HEK293 (cell line): ENCODE results near the gene OPHN1.

ENCODE experiments used
- CTCF ChIA-PET: fragments of 350-600 bp; formaldehyde crosslinking; extraction: SDS; loops from one replicate; lab custom pipeline; 2021; ENCODE audit warnings: antibody characterized with exemption; lab: Yijun Ruan, JAX
- POLR2A ChIA-PET: fragments of 300-600 bp; formaldehyde crosslinking; extraction: SDS; loops from one replicate; lab custom pipeline; 2020; ENCODE audit warnings: antibody characterized with exemption, inconsistent platforms; lab: Yijun Ruan, JAX
- H3K27ac ChIP-seq: fragments of 200-500 bp; sonication (Bioruptor generic); 2 replicates; pipeline ENCODE4 v1.5.1; 2014; ENCODE audit warnings: low read depth, low read length, control low read depth, inconsistent platforms; ENCODE audit errors: extremely low read depth
- H3K36me3 ChIP-seq, 2 experiments: fragments of 200-500 bp in 1 of 2; sonication (Bioruptor generic) in 1 of 2; 1 replicate in 1 of 2; 2 replicates in 1 of 2; pipeline ENCODE4 v1.5.1; 2014 to 2017; ENCODE audit warnings: inconsistent platforms in 2 of 2, low read length in 2 of 2; ENCODE audit not compliant: control insufficient read depth in 2 of 2, insufficient read depth in 1 of 2
- H3K4me1 ChIP-seq: fragments of 200-500 bp; sonication (Bioruptor generic); 2 replicates; pipeline ENCODE4 v1.5.1; 2014; ENCODE audit warnings: mild to moderate bottlenecking, low read length, inconsistent platforms; ENCODE audit not compliant: control insufficient read depth, insufficient read depth
- H3K4me3 ChIP-seq: 2 replicates; pipeline ENCODE4 v1.5.1; 2011; ENCODE audit warnings: low read depth, mild to moderate bottlenecking, control low read depth, low read length, moderate library complexity
- H3K9me3 ChIP-seq: fragments of 200-500 bp; sonication (Bioruptor generic); 2 replicates; pipeline ENCODE4 v1.5.1; 2014; ENCODE audit warnings: low read depth, low read length, inconsistent platforms; ENCODE audit not compliant: control insufficient read depth, insufficient read depth
- GFI1B ChIP-seq: fragments of 450-650 bp; formaldehyde crosslinking; IDR thresholded peaks from 2 replicates; pipeline ENCODE4 v1.5.1; 2016; ENCODE audit warnings: missing biosample characterization, missing genetic modification characterization
- GLI4 ChIP-seq: fragments of 450-650 bp; formaldehyde crosslinking; IDR thresholded peaks from 2 replicates; pipeline ENCODE4 v1.5.1; 2016; ENCODE audit warnings: missing biosample characterization, missing genetic modification characterization
- HOXD13 ChIP-seq: sonication (generic); formaldehyde crosslinking; IDR thresholded peaks from 2 replicates; pipeline ENCODE4 v1.8.0; 2022; ENCODE audit warnings: missing genetic modification reagents, borderline replicate concordance
- IKZF3 ChIP-seq: fragments of 450-650 bp; IDR thresholded peaks from 2 replicates; pipeline ENCODE4 v1.5.0; 2018; ENCODE audit warnings: missing biosample characterization, mild to moderate bottlenecking, missing genetic modification characterization, moderate library complexity
- INSM2 ChIP-seq: fragments of 450-650 bp; formaldehyde crosslinking; IDR thresholded peaks from 2 replicates; pipeline ENCODE4 v1.5.1; 2016; ENCODE audit warnings: missing biosample characterization, missing genetic modification characterization
- KLF1 ChIP-seq: fragments of 450-650 bp; formaldehyde crosslinking; IDR thresholded peaks from 2 replicates; pipeline ENCODE4 v1.5.1; 2016; ENCODE audit warnings: missing biosample characterization, missing genetic modification characterization
- KLF7 ChIP-seq: fragments of 450-650 bp; formaldehyde crosslinking; IDR thresholded peaks from 2 replicates; pipeline ENCODE4 v1.5.1; 2016; ENCODE audit warnings: missing biosample characterization, missing genetic modification characterization, borderline replicate concordance
- PRDM4 ChIP-seq: fragments of 450-650 bp; formaldehyde crosslinking; IDR thresholded peaks from 2 replicates; pipeline ENCODE4 v1.5.1; 2017; ENCODE audit warnings: missing biosample characterization, missing genetic modification characterization
- REPIN1 ChIP-seq: fragments of 450-650 bp; formaldehyde crosslinking; IDR thresholded peaks from 2 replicates; pipeline ENCODE4 v1.5.1; 2017; ENCODE audit warnings: missing biosample characterization, missing genetic modification characterization, low read depth
- SALL2 ChIP-seq: fragments of 450-650 bp; formaldehyde crosslinking; IDR thresholded peaks from 2 replicates; pipeline ENCODE4 v1.5.0; 2017; ENCODE audit warnings: missing biosample characterization, mild to moderate bottlenecking, missing genetic modification characterization, borderline replicate concordance
- SCRT2 ChIP-seq: fragments of 450-650 bp; formaldehyde crosslinking; IDR thresholded peaks from 2 replicates; pipeline ENCODE4 v1.5.1; 2016; ENCODE audit warnings: missing biosample characterization, missing genetic modification characterization
- SETDB1 ChIP-seq: IDR thresholded peaks from one replicate; pipeline ENCODE4 v1.6.1; 2017; ENCODE audit warnings: mild to moderate bottlenecking, low read length, moderate library complexity, mixed read lengths; ENCODE audit not compliant: insufficient read length
- YY1 ChIP-seq: fragments of 450-650 bp; formaldehyde crosslinking; IDR thresholded peaks from 2 replicates; pipeline ENCODE4 v1.5.1; 2018; ENCODE audit warnings: missing biosample characterization, missing genetic modification characterization
- ZBTB1 ChIP-seq: fragments of 450-650 bp; formaldehyde crosslinking; IDR thresholded peaks from 2 replicates; pipeline ENCODE4 v1.5.1; 2016; ENCODE audit warnings: missing biosample characterization, missing genetic modification characterization
- ZBTB8A ChIP-seq: fragments of 450-650 bp; formaldehyde crosslinking; IDR thresholded peaks from 2 replicates; pipeline ENCODE4 v1.5.1; 2016; ENCODE audit warnings: missing biosample characterization, missing genetic modification characterization
- ZNF10 ChIP-seq: fragments of 450-650 bp; formaldehyde crosslinking; IDR thresholded peaks from 2 replicates; pipeline ENCODE4 v1.5.1; 2017; ENCODE audit warnings: missing biosample characterization, missing genetic modification characterization
- ZNF112 ChIP-seq: fragments of 450-650 bp; formaldehyde crosslinking; IDR thresholded peaks from 2 replicates; pipeline ENCODE4 v1.5.0; 2017; ENCODE audit warnings: missing biosample characterization, missing genetic modification characterization
- ZNF114 ChIP-seq: fragments of 450-650 bp; formaldehyde crosslinking; IDR thresholded peaks from 2 replicates; pipeline ENCODE4 v1.5.0; 2017; ENCODE audit warnings: missing biosample characterization, missing genetic modification characterization
- ZNF140 ChIP-seq: fragments of 450-650 bp; formaldehyde crosslinking; IDR thresholded peaks from 2 replicates; pipeline ENCODE4 v1.5.1; 2016; ENCODE audit warnings: missing biosample characterization, missing genetic modification characterization
- ZNF169 ChIP-seq: fragments of 450-650 bp; formaldehyde crosslinking; IDR thresholded peaks from 2 replicates; pipeline ENCODE4 v1.5.1; 2016; ENCODE audit warnings: missing biosample characterization, missing genetic modification characterization
- ZNF2 ChIP-seq: fragments of 450-650 bp; formaldehyde crosslinking; IDR thresholded peaks from 2 replicates; pipeline ENCODE4 v1.5.1; 2016; ENCODE audit warnings: missing biosample characterization, missing genetic modification characterization
- ZNF335 ChIP-seq: fragments of 450-650 bp; formaldehyde crosslinking; conservative IDR thresholded peaks from 2 replicates; pipeline ENCODE4 v1.5.1; 2016; ENCODE audit warnings: missing biosample characterization, missing genetic modification characterization
- ZNF366 ChIP-seq: fragments of 450-650 bp; formaldehyde crosslinking; conservative IDR thresholded peaks from 2 replicates; pipeline ENCODE4 v1.5.1; 2016; ENCODE audit warnings: missing biosample characterization, missing genetic modification characterization
- ZNF404 ChIP-seq: fragments of 450-650 bp; formaldehyde crosslinking; IDR thresholded peaks from 2 replicates; pipeline ENCODE4 v1.5.1; 2017; ENCODE audit warnings: missing biosample characterization, missing genetic modification characterization
- ZNF426 ChIP-seq: fragments of 450-650 bp; formaldehyde crosslinking; IDR thresholded peaks from 2 replicates; pipeline ENCODE4 v1.5.1; 2017; ENCODE audit warnings: missing biosample characterization, missing genetic modification characterization, mild to moderate bottlenecking, inconsistent platforms, moderate library complexity
- ZNF530 ChIP-seq: fragments of 450-650 bp; formaldehyde crosslinking; IDR thresholded peaks from 2 replicates; pipeline ENCODE4 v1.5.1; 2016; ENCODE audit warnings: low read depth, missing biosample characterization, missing genetic modification characterization
- ZNF585B ChIP-seq: fragments of 450-650 bp; formaldehyde crosslinking; IDR thresholded peaks from 2 replicates; pipeline ENCODE4 v1.5.1; 2016; ENCODE audit warnings: missing biosample characterization, missing genetic modification characterization
- ZNF624 ChIP-seq: fragments of 450-650 bp; formaldehyde crosslinking; IDR thresholded peaks from 2 replicates; pipeline ENCODE4 v1.5.1; 2017; ENCODE audit warnings: missing biosample characterization, missing genetic modification characterization
- ZNF629 ChIP-seq: fragments of 450-650 bp; formaldehyde crosslinking; IDR thresholded peaks from 2 replicates; pipeline ENCODE4 v1.5.1; 2017; ENCODE audit warnings: missing biosample characterization, missing genetic modification characterization
- TF ChIP-seq, protein P1 (sequence below): sonication (generic); formaldehyde crosslinking; IDR thresholded peaks from 2 replicates; pipeline ENCODE4 v1.8.1; 2022; ENCODE audit warnings: mild to moderate bottlenecking, moderate library complexity, missing genetic modification reagents
- TF ChIP-seq, protein P2 (sequence below): fragments of 450-650 bp; formaldehyde crosslinking; IDR thresholded peaks from 2 replicates; pipeline ENCODE4 v1.5.1; 2016; ENCODE audit warnings: missing biosample characterization, missing genetic modification characterization, low read depth

The OPHN1 gene

DNA sequence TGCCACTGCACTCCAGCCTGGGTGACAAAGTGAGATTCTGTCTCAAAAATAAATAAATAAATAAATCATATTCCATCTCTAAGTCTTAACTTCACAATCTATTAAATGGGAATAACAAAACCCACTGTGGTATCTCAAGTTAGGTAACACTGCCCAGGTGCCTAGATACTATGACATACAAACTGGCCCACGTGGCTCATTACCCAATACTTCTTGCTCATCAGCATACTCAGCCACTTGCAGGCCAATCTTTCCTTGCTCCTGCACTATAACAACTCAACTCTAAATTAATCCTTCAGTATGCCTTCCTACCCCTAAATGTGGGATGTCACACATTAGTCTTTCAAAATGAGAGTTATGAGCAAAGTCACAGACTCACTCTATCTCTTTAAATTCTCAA, 230.1 kb downstream of the OPHN1 start:
- TF ChIP-seq ZNF335 (tag by site-specific recombination) (no peak), SETDB1 (no peak), ZNF366 (no peak), HOXD13 (CRISPR knock-in tag) (no peak), ZBTB1 (tag by site-specific recombination) (no peak), ZNF10 (no peak), ZNF114 (tag by site-specific recombination) (no peak), KLF1 (tag by site-specific recombination) (no peak), ZNF624 (tag by site-specific recombination) (no peak), ZNF426 (no peak), ZNF169 (tag by site-specific recombination) (no peak), ZNF2 (no peak), SCRT2 (no peak), GFI1B (tag by site-specific recombination) (no peak), ZNF585B (tag by site-specific recombination) (no peak), PRDM4 (tag by site-specific recombination) (no peak), REPIN1 (tag by site-specific recombination) (no peak), ZNF530 (no peak)
- TF ChIP-seq, all 188 proteins: peak for 0
- no peaks in the 10 kb centered on the region for H3K9me3 ChIP-seq
- CTCF ChIA-PET: interaction anchor here (1.0 kb wide), 1 partner anchor 20 kb away, joined by 3 read pairs; no protein-coding TSS in a partner anchor
- H3K36me3 ChIP-seq: no peaks in the 10 kb centered on the region
- no peak overlapping the region for H3K27ac ChIP-seq
- no peaks in the 10 kb centered on the region for H3K4me1 ChIP-seq
- POLR2A ChIA-PET: no interaction called here
- H3K4me3 ChIP-seq: no peak overlapping the region

GRCh38 chrX:68199062-68199848, 234.0 kb downstream of the OPHN1 start:
- H3K4me3 ChIP-seq: no peak overlapping the region
- H3K9me3 ChIP-seq: no peaks in the 10 kb centered on the region
- H3K27ac ChIP-seq: no peak overlapping the region
- peaks cover 0 to 5% of the 10 kb centered on the region in 2 experiments; a peak in 1 of 3 replicates for H3K36me3 ChIP-seq
- POLR2A ChIA-PET: no interaction called here
- CTCF ChIA-PET: interaction anchor here (0.6 to 8.6 kb wide), 7 partner anchors 16 to 1414 kb away, joined by 3 to 82 read pairs (median 5); no protein-coding TSS in a partner anchor
- no peaks in the 10 kb centered on the region for H3K4me1 ChIP-seq
- TF ChIP-seq HOXD13 (CRISPR knock-in tag) (no peak), YY1 (tag by site-specific recombination) (no peak), INSM2 (tag by site-specific recombination) (no peak), ZNF530 (no peak), IKZF3 (tag by site-specific recombination) (no peak), ZNF629 (no peak), SALL2 (tag by site-specific recombination) (no peak), ZNF140 (tag by site-specific recombination) (no peak), ZBTB8A (tag by site-specific recombination) (no peak), GLI4 (tag by site-specific recombination) (no peak), KLF7 (no peak), ZNF112 (tag by site-specific recombination) (no peak), ZNF404 (tag by site-specific recombination) (no peak)
- TF ChIP-seq, protein P1, sequence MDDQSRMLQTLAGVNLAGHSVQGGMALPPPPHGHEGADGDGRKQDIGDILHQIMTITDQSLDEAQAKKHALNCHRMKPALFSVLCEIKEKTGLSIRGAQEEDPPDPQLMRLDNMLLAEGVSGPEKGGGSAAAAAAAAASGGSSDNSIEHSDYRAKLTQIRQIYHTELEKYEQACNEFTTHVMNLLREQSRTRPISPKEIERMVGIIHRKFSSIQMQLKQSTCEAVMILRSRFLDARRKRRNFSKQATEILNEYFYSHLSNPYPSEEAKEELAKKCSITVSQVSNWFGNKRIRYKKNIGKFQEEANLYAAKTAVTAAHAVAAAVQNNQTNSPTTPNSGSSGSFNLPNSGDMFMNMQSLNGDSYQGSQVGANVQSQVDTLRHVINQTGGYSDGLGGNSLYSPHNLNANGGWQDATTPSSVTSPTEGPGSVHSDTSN: no peak
- TF ChIP-seq, protein P2, sequence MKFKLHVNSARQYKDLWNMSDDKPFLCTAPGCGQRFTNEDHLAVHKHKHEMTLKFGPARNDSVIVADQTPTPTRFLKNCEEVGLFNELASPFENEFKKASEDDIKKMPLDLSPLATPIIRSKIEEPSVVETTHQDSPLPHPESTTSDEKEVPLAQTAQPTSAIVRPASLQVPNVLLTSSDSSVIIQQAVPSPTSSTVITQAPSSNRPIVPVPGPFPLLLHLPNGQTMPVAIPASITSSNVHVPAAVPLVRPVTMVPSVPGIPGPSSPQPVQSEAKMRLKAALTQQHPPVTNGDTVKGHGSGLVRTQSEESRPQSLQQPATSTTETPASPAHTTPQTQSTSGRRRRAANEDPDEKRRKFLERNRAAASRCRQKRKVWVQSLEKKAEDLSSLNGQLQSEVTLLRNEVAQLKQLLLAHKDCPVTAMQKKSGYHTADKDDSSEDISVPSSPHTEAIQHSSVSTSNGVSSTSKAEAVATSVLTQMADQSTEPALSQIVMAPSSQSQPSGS (tag by site-specific recombination): no peak
